ENCODE measurements around the gene SPINK6.

SPINK6 gene

GRCh38 chr5:148193202-148193601 lies 9.6 kb upstream of the SPINK6 start:
- DNase-seq (ENCODE audit: low spot score) = no peak
- in situ Hi-C loops (cut with MboI; ENCODE audit: low sequenced_read_pairs, unreplicated experiment) = loop anchor here (25.0 kb wide), 3 partner anchors 269 to 844 kb away; no protein-coding TSS in a partner anchor
- TF ChIP-seq CTCF (IDR thresholded peaks at IDR 0.05; ENCODE audit: borderline replicate concordance, control extremely low read depth, extremely low read depth, insufficient read depth, missing control alignments) = no peak

- no peak for DNase-seq (ENCODE audit: low spot score)
- in situ Hi-C loops (cut with MboI; ENCODE audit: low sequenced_read_pairs, unreplicated experiment) = no loop called here
- TF ChIP-seq CTCF (IDR thresholded peaks at IDR 0.05; ENCODE audit: borderline replicate concordance, control extremely low read depth, extremely low read depth, insufficient read depth, missing control alignments) = no peak
Measured at GRCh38 chr5:148201151-148201550, 1.7 kb upstream of the SPINK6 start.

- no peak for DNase-seq (ENCODE audit: low spot score)
Measured at GRCh38 chr5:148205044-148205806, 2.4 kb downstream of the SPINK6 start.

GRCh38 chr5:148205865-148206264 lies 3.0 kb downstream of the SPINK6 start:
- TF ChIP-seq CTCF (IDR thresholded peaks at IDR 0.05; ENCODE audit: borderline replicate concordance, control extremely low read depth, extremely low read depth, insufficient read depth, missing control alignments) = no peak
- no peak for DNase-seq (ENCODE audit: low spot score)
- in situ Hi-C loops (cut with MboI; ENCODE audit: low sequenced_read_pairs, unreplicated experiment) = no loop called here

More at GRCh38 chr5:148205044-148205806, 2.4 kb downstream of the SPINK6 start:
- in situ Hi-C loops (cut with MboI; ENCODE audit: low sequenced_read_pairs, unreplicated experiment) = no loop called here
- no peak for TF ChIP-seq CTCF (IDR thresholded peaks at IDR 0.05; ENCODE audit: borderline replicate concordance, control extremely low read depth, extremely low read depth, insufficient read depth, missing control alignments)

- TF ChIP-seq CTCF (IDR thresholded peaks at IDR 0.05; ENCODE audit: borderline replicate concordance, control extremely low read depth, extremely low read depth, insufficient read depth, missing control alignments) = no peak
- in situ Hi-C loops (cut with MboI; ENCODE audit: low sequenced_read_pairs, unreplicated experiment) = no loop called here
- DNase-seq (ENCODE audit: low spot score) = no peak
Measured at GRCh38 chr5:148206620-148207019, 3.8 kb downstream of the SPINK6 start.

GRCh38 chr5:148208226-148208625 lies 5.4 kb downstream of the SPINK6 start:
- in situ Hi-C loops (cut with MboI; ENCODE audit: low sequenced_read_pairs, unreplicated experiment) = no loop called here
- TF ChIP-seq CTCF (IDR thresholded peaks at IDR 0.05; ENCODE audit: borderline replicate concordance, control extremely low read depth, extremely low read depth, insufficient read depth, missing control alignments) = no peak
- no peak for DNase-seq (ENCODE audit: low spot score)
